ENCODE data around the gene ZNF595. TPM values are rescaled to one million over a fixed set of nuclear protein-coding genes. Genes with fewer than 3 reads are reported as not detected.

ZNF595 gene
- total RNA-seq = 7.1 and 7.6 TPM in 2 replicates

DNA sequence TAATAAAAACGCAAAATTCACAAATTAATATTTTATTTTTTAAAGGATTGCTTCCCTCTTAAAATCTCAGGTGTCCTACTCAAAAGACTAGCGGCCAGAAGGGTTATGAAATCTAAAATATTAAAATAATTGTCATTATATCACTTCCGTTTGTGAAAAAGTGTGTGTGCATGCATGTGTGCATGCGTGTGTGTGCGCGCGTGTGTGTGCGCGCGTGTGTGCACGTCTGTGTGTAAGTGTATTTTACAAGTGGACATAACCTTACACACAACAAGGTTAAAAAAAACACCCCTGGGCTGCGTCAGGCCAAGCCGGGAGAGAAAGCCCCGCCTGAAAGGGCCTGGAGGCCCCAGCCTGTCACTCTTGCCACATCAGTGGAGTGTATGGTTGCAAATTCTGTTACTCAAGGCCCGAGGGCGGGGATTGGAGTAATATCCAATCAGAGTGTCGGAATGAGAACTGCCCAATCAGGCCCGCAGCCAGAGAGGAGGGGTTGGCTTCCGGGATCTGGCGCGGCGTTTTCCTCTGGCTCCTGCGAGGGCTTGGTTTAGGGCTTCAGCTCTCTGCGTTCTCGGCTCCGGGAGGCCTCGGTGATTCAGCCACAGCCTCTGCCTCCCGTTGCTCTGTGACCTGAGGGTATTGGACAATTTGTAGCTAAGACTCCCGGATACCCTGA lies at the start of gene ZNF595:
ZNF595 (plus strand) TSS at position 518 of the 676 bp plus-strand sequence. CDS start 168 bp downstream, outside the sequence.

DNA sequence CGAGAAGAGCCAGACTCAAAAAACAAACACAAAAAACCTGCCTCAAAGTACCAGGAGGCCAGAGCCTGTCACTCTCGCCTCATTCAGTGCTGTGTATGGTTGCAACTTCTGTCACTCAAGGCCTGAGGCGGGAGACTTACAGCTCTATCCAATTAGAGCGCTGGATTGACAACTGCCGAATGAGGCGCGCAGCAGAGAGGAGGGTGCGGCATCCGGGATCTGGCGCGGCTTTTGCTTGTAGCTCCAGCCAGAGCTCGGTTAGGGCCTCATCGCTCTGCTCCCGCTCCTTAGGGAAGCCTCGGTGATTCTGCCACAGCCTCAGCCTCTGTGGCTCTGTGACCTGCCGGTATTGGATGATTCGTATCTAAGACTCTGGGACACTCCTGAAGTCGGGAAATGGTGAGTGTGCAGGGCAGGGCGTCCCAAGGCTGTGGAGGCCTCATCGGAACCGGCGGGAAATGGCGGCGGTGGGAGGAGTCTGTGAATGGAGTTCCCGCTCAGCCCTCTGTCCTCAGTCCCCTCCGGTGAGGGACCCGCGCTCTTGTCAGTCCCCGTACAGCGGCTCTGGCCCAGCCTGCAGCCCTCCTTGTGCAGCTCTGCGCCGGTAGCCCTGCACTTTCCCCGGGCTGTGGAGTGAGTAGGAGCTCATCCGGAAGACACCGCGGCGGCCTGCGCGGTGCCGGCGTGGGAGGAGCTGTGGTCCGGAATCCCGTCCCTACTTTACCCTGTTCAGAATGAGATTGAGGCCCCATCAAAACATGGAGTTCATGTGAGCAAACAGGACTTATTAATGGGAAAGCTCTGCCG lies 71.4 kb downstream of the ZNF595 start, which contains the start of gene ZNF718:
ZNF718 (plus strand) TSS at position 227 of the 807 bp plus-strand sequence; CDS start at position 397, 170 bp downstream.

Other genes starting within 250 kb of the ZNF595 start
- 1.7 and 3.6 TPM in 2 replicates for gene ZNF718, start 71.2 kb downstream of the ZNF595 start, total RNA-seq

All from smooth muscle cell of bladder (primary cell).